CD4-positive, CD25-positive, alpha-beta regulatory T cell (primary cell): ENCODE data around the gene GFPT2. TPM values are rescaled to one million over a fixed set of nuclear protein-coding genes. Genes with fewer than 3 reads are reported as not detected.

Experiments
- ATAC-seq, 2 donors: fragments of 150-1000 bp; cut with Tn5 transposase; one replicate each; pipeline ENCODE4 v1.10.0; 2021; ENCODE audit warnings: low read depth in 2 of 2, moderate number of reproducible peaks in 2 of 2, moderate library complexity in 1 of 2
- DNase-seq, 3 donors: peaks; one replicate each; pipeline versions ENCODE4 v3.0.0 to v3.0.0-alpha.2; 2012 to 2022; ENCODE audit warnings: mixed read lengths in 1 of 3
- H3K27ac ChIP-seq: one replicate; pipeline ENCODE4 v1.7.0; 2013; ENCODE audit warnings: mild to moderate bottlenecking, low read length; ENCODE audit not compliant: insufficient read depth, poor library complexity, severe bottlenecking
- H3K27me3 ChIP-seq: one replicate; pipeline ENCODE4 v1.7.0; 2013; ENCODE audit warnings: low read length; ENCODE audit not compliant: control insufficient read depth, insufficient read depth
- H3K36me3 ChIP-seq: one replicate; pipeline ENCODE4 v1.7.0; 2013; ENCODE audit warnings: mild to moderate bottlenecking, low read length, moderate library complexity; ENCODE audit not compliant: control insufficient read depth, insufficient read depth
- H3K4me1 ChIP-seq: 2 replicates; pipeline ENCODE4 v1.7.0; 2013; ENCODE audit warnings: mild to moderate bottlenecking, low read length; ENCODE audit not compliant: insufficient read depth, control insufficient read depth, poor library complexity, severe bottlenecking
- H3K4me3 ChIP-seq: one replicate; pipeline ENCODE4 v1.7.0; 2013; ENCODE audit warnings: low read depth, mild to moderate bottlenecking, low read length, moderate library complexity
- H3K9me3 ChIP-seq, 2 experiments: 1 replicate in 1 of 2; 2 replicates in 1 of 2; pipeline ENCODE4 v1.7.0; 2013; ENCODE audit warnings: low read length in 2 of 2, mild to moderate bottlenecking in 1 of 2, moderate library complexity in 1 of 2; ENCODE audit not compliant: control insufficient read depth in 2 of 2
- H3K27ac Mint-ChIP-seq, 3 donors: one replicate each; pipeline ENCODE4 v1.8.0; 2020 to 2022; ENCODE audit warnings: mild to moderate bottlenecking in 3 of 3, mixed read lengths in 3 of 3, moderate library complexity in 2 of 3
- H3K27me3 Mint-ChIP-seq: one replicate; pipeline ENCODE4 v1.8.0; 2022; ENCODE audit warnings: mild to moderate bottlenecking, mixed read lengths
- H3K36me3 Mint-ChIP-seq: one replicate; pipeline ENCODE4 v1.8.0; 2020; ENCODE audit warnings: mixed read lengths
- H3K4me1 Mint-ChIP-seq, 4 donors: one replicate each; pipeline ENCODE4 v1.8.0; 2020 to 2022; ENCODE audit warnings: mixed read lengths in 4 of 4, mild to moderate bottlenecking in 1 of 4
- H3K4me3 Mint-ChIP-seq, 4 donors: one replicate each; pipeline ENCODE4 v1.8.0; 2020 to 2022; ENCODE audit warnings: mild to moderate bottlenecking in 4 of 4, mixed read lengths in 4 of 4, moderate library complexity in 3 of 4
- H3K9me3 Mint-ChIP-seq, 7 donors: one replicate each; pipeline ENCODE4 v1.8.0; 2020 to 2022; ENCODE audit warnings: mixed read lengths in 7 of 7, mild to moderate bottlenecking in 3 of 7, moderate library complexity in 2 of 7
- polyA plus RNA-seq, 4 donors: library from polyadenylated mRNA; unstranded; fragments of 300-500 nt; fragmentation: Illumina TruSeq; gene quantifications; one replicate each; pipeline ENCODE4 v1.2.3, GENCODE V29; 2021
- total RNA-seq: library from RNA; stranded (reverse); gene quantifications from one replicate; pipeline ENCODE4 v1.2.3, GENCODE V29; 2022

Gene GFPT2
- total and polyA plus RNA-seq, 5 donors from 2014 or later = 0.16 TPM; not detected in 4

GRCh38 chr5:180333661-180334060 lies 19.5 kb downstream of the GFPT2 start:
- H3K9me3 ChIP-seq = no peaks in the 10 kb centered on the region
- no peak overlapping the region for H3K4me3 ChIP-seq
- no peaks in the 10 kb centered on the region for H3K36me3 ChIP-seq
- no peaks in the 10 kb centered on the region for H3K9me3 Mint-ChIP-seq
- no peak overlapping the region for H3K27ac ChIP-seq
- no peaks in the 10 kb centered on the region for H3K36me3 Mint-ChIP-seq
- H3K27me3 Mint-ChIP-seq = peaks cover 39% of the 10 kb centered on the region
- no peak for DNase-seq
- no peak for ATAC-seq
- H3K27me3 ChIP-seq = no peaks in the 10 kb centered on the region
- H3K27ac Mint-ChIP-seq = no peak overlapping the region
- H3K4me1 Mint-ChIP-seq = peaks cover 0 to 3% (median 0%) of the 10 kb centered on the region in 4 donors
- H3K4me1 ChIP-seq = peaks cover 2% of the 10 kb centered on the region
- no peak overlapping the region for H3K4me3 Mint-ChIP-seq

GRCh38 chr5:180332861-180333260 lies 20.3 kb downstream of the GFPT2 start:
- Mint-ChIP-seq H3K9me3 (no peaks in the 10 kb centered on the region), H3K4me3 (no peak overlapping the region), H3K27me3 (peaks cover 39% of the 10 kb centered on the region), H3K27ac (no peak overlapping the region), H3K4me1 (peaks cover 0 to 3% (median 0%) of the 10 kb centered on the region in 4 donors), H3K36me3 (no peaks in the 10 kb centered on the region)
- Histone ChIP-seq H3K4me3 (no peak overlapping the region), H3K4me1 (peaks cover 5% of the 10 kb centered on the region), H3K9me3 (no peaks in the 10 kb centered on the region), H3K36me3 (no peaks in the 10 kb centered on the region), H3K27ac (no peak overlapping the region), H3K27me3 (no peaks in the 10 kb centered on the region)
- no peak for ATAC-seq
- no peak for DNase-seq

- H3K36me3 Mint-ChIP-seq = no peaks in the 10 kb centered on the region
- peaks cover 36% of the 10 kb centered on the region for H3K27me3 Mint-ChIP-seq
- ATAC-seq (no peak), DNase-seq (no peak)
- H3K27ac Mint-ChIP-seq = no peak overlapping the region
- H3K4me1 ChIP-seq = peaks cover 5% of the 10 kb centered on the region
- H3K4me3 Mint-ChIP-seq = no peak overlapping the region
- no peaks in the 10 kb centered on the region for H3K9me3 Mint-ChIP-seq
- no peak overlapping the region for H3K27ac ChIP-seq
- H3K4me1 Mint-ChIP-seq = peaks cover 0 to 3% (median 0%) of the 10 kb centered on the region in 4 donors
- no peaks in the 10 kb centered on the region for H3K36me3 ChIP-seq
- H3K4me3 ChIP-seq = no peak overlapping the region
- no peaks in the 10 kb centered on the region for H3K9me3 ChIP-seq
- H3K27me3 ChIP-seq = no peaks in the 10 kb centered on the region
These were observed 21.1 kb downstream of the GFPT2 start for GRCh38 chr5:180332051-180332517.

GRCh38 chr5:180331647-180331950 lies 21.5 kb downstream of the GFPT2 start:
- no peaks in the 10 kb centered on the region for H3K9me3 ChIP-seq
- H3K4me1 ChIP-seq = peaks cover 5% of the 10 kb centered on the region
- H3K9me3 Mint-ChIP-seq = no peaks in the 10 kb centered on the region
- H3K4me3 Mint-ChIP-seq = no peak overlapping the region
- no peak overlapping the region for H3K4me3 ChIP-seq
- H3K27ac ChIP-seq = no peak overlapping the region
- no peaks in the 10 kb centered on the region for H3K36me3 Mint-ChIP-seq
- ATAC-seq = no peak
- no peaks in the 10 kb centered on the region for H3K36me3 ChIP-seq
- H3K27me3 Mint-ChIP-seq = peaks cover 35% of the 10 kb centered on the region
- no peak for DNase-seq
- H3K27me3 ChIP-seq = no peaks in the 10 kb centered on the region
- peaks cover 0 to 3% (median 0%) of the 10 kb centered on the region in 4 donors for H3K4me1 Mint-ChIP-seq
- no peak overlapping the region for H3K27ac Mint-ChIP-seq

GRCh38 chr5:180330810-180331646 lies 22.1 kb downstream of the GFPT2 start:
- Histone ChIP-seq H3K9me3 (no peaks in the 10 kb centered on the region), H3K27me3 (no peaks in the 10 kb centered on the region), H3K36me3 (no peaks in the 10 kb centered on the region), H3K4me3 (no peak overlapping the region), H3K4me1 (peaks cover 5% of the 10 kb centered on the region), H3K27ac (no peak overlapping the region)
- Mint-ChIP-seq H3K27ac (no peak overlapping the region), H3K36me3 (no peaks in the 10 kb centered on the region), H3K4me1 (peaks cover 0 to 3% (median 0%) of the 10 kb centered on the region in 4 donors), H3K9me3 (no peaks in the 10 kb centered on the region), H3K27me3 (peaks cover 34% of the 10 kb centered on the region), H3K4me3 (no peak overlapping the region)
- ATAC-seq = no peak
- no peak for DNase-seq

- Histone ChIP-seq H3K27ac (no peak overlapping the region), H3K9me3 (no peaks in the 10 kb centered on the region), H3K4me3 (no peak overlapping the region), H3K4me1 (peaks cover 5% of the 10 kb centered on the region), H3K27me3 (no peaks in the 10 kb centered on the region), H3K36me3 (no peaks in the 10 kb centered on the region)
- ATAC-seq (no peak), DNase-seq (no peak)
- peaks cover 33% of the 10 kb centered on the region for H3K27me3 Mint-ChIP-seq
- no peaks in the 10 kb centered on the region for H3K9me3 Mint-ChIP-seq
- no peak overlapping the region for H3K27ac Mint-ChIP-seq
- no peak overlapping the region for H3K4me3 Mint-ChIP-seq
- H3K36me3 Mint-ChIP-seq = no peaks in the 10 kb centered on the region
- H3K4me1 Mint-ChIP-seq = peaks cover 0 to 3% (median 0%) of the 10 kb centered on the region in 4 donors
These were observed 22.9 kb downstream of the GFPT2 start for GRCh38 chr5:180330270-180330648.

- peaks cover 33% of the 10 kb centered on the region for H3K27me3 Mint-ChIP-seq
- ATAC-seq = no peak
- H3K27ac Mint-ChIP-seq = no peak overlapping the region
These were observed 23.4 kb downstream of the GFPT2 start for GRCh38 chr5:180329606-180330269.

GRCh38 chr5:180329138-180329435 lies 24.0 kb downstream of the GFPT2 start:
- H3K36me3 ChIP-seq = no peaks in the 10 kb centered on the region
- Mint-ChIP-seq H3K4me3 (no peak overlapping the region), H3K9me3 (no peaks in the 10 kb centered on the region), H3K27me3 (peaks cover 30% of the 10 kb centered on the region), H3K4me1 (peaks cover 0 to 3% (median 0%) of the 10 kb centered on the region in 4 donors), H3K27ac (no peak overlapping the region), H3K36me3 (no peaks in the 10 kb centered on the region)
- no peaks in the 10 kb centered on the region for H3K27me3 ChIP-seq
- H3K4me1 ChIP-seq = peaks cover 5% of the 10 kb centered on the region
- no peak overlapping the region for H3K4me3 ChIP-seq
- ATAC-seq (no peak), DNase-seq (no peak)
- no peak overlapping the region for H3K27ac ChIP-seq
- H3K9me3 ChIP-seq = no peaks in the 10 kb centered on the region

More at GRCh38 chr5:180329606-180330269, 23.4 kb downstream of the GFPT2 start:
- no peak overlapping the region for H3K27ac ChIP-seq
- H3K4me1 ChIP-seq = peaks cover 5% of the 10 kb centered on the region
- Mint-ChIP-seq H3K4me1 (peaks cover 0 to 3% (median 0%) of the 10 kb centered on the region in 4 donors), H3K9me3 (no peaks in the 10 kb centered on the region), H3K36me3 (no peaks in the 10 kb centered on the region), H3K4me3 (no peak overlapping the region)
- H3K36me3 ChIP-seq = no peaks in the 10 kb centered on the region
- DNase-seq = no peak
- H3K27me3 ChIP-seq = no peaks in the 10 kb centered on the region
- H3K4me3 ChIP-seq = no peak overlapping the region
- no peaks in the 10 kb centered on the region for H3K9me3 ChIP-seq
